Motor neuron (in vitro differentiated cells): ENCODE data around the gene MCU. TPM values are rescaled to one million over a fixed set of nuclear protein-coding genes. Genes with fewer than 3 reads are reported as not detected.
A peak's percentile ranks its signal among the peaks of the same experiment; 100 is the strongest.

Source experiments
- ATAC-seq, 8 experiments: fragments of 200-7000 bp; cut with Tn5 transposase; replicated peaks in 6 of 8; 2 replicates each; pipeline ENCODE4 v1.8.0; 2021; ENCODE audit warnings: mild to moderate bottlenecking in 8 of 8, moderate library complexity in 8 of 8
- H3K27ac ChIP-seq, 2 donors: fragments of 250-450 bp; sonication (Bioruptor Pico); 2 replicates each; pipeline ENCODE4 v1.9.0; 2021; ENCODE audit warnings: antibody characterized with exemption in 2 of 2, mild to moderate bottlenecking in 2 of 2, moderate library complexity in 1 of 2
- H3K4me1 ChIP-seq, 2 donors: fragments of 250-450 bp; sonication (Bioruptor Pico); replicated peaks in 1 of 2; 2 replicates each; pipeline ENCODE4 v1.6.1; 2021; ENCODE audit warnings: antibody characterized with exemption in 2 of 2, mild to moderate bottlenecking in 2 of 2, moderate library complexity in 1 of 2
- H3K4me3 ChIP-seq, 5 donors: fragments of 250-450 bp; sonication (Bioruptor Pico); 2 replicates each; pipeline ENCODE4 v1.9.0; 2021; ENCODE audit warnings: antibody characterized with exemption in 5 of 5, mild to moderate bottlenecking in 5 of 5, moderate library complexity in 4 of 5
- WGBS, 10 experiments: fragments of 450-650 bp; shearing (Covaris generic); methylation state at CpG; one replicate each; pipeline ENCODE4 v1.0.0; 2022; 5-methylcytosine and 5-hydroxymethylcytosine counted together
- in situ Hi-C, 9 experiments: fragments of 400-800 bp; cut with MboI; loops; one replicate each; pipeline ENCODE4 v1.15.0; 2021; ENCODE audit warnings: low sequenced_read_pairs in 9 of 9, low pct_unique_long_range_greater_than_20kb in 2 of 9; ENCODE audit not compliant: unreplicated experiment in 9 of 9
- total RNA-seq, 8 experiments: library from RNA; unstranded; fragments of 300-600 nt; gene quantifications; 2 replicates each; pipeline versions ENCODE4 v1.2.3 to v1.2.4, GENCODE V29; 2022

MCU gene
- total RNA-seq, 8 experiments from 2014 or later: 10.5 to 26.8 (median 17.6) TPM

GRCh38 chr10:72828294-72828693, 136.4 kb downstream of the MCU start:
- ATAC-seq: no peak
- in situ Hi-C loops: loop anchor here in 5 of 9 experiments (25.0 kb wide), 1 partner anchor 466 kb away; the partner anchor contains the start of gene DNAJB12 (in 5 of the 5)

GRCh38 chr10:72830625-72831024, 138.7 kb downstream of the MCU start:
- Histone ChIP-seq H3K4me1 (no peaks in the 10 kb centered on the region), H3K27ac (no peak overlapping the region), H3K4me3 (no peak overlapping the region)
- no peak for ATAC-seq
- in situ Hi-C loops: loop anchor here in 6 of 9 experiments (10.0 to 25.0 kb wide), 2 partner anchors 466 to 468 kb away; partner anchors contain the start of gene DNAJB12 (in 5 of the 6)
- 80 to 100% (median 90%) methylated on average over 1 to 2 of the region's 2 CpGs; no CpG with 5 or more reads in 6 of the 10 experiments for WGBS, 10 experiments

More at GRCh38 chr10:72828294-72828693, 136.4 kb downstream of the MCU start:
- H3K4me3 ChIP-seq: no peak overlapping the region
- no peaks in the 10 kb centered on the region for H3K4me1 ChIP-seq
- no peak overlapping the region for H3K27ac ChIP-seq

- no peak overlapping the region for H3K4me3 ChIP-seq
- in situ Hi-C loops: loop anchor here in 6 of 9 experiments (10.0 to 25.0 kb wide), 2 partner anchors 467 to 470 kb away; partner anchors contain the start of gene DNAJB12 (in 5 of the 6)
- WGBS, 10 experiments: 52 to 100% (median 88%) methylated on average over 1 to 8 of the region's 8 CpGs
- no peak overlapping the region for H3K27ac ChIP-seq
- no peak for ATAC-seq
- no peaks in the 10 kb centered on the region for H3K4me1 ChIP-seq
Measured at GRCh38 chr10:72831696-72832409, 139.9 kb downstream of the MCU start.

GRCh38 chr10:72832701-72833100, 140.8 kb downstream of the MCU start:
- no peaks in the 10 kb centered on the region for H3K4me1 ChIP-seq
- H3K27ac ChIP-seq: no peak overlapping the region
- no peak for ATAC-seq
- H3K4me3 ChIP-seq: no peak overlapping the region
- in situ Hi-C loops: loop anchor here in 6 of 9 experiments (10.0 to 25.0 kb wide), 2 partner anchors 468 to 470 kb away; partner anchors contain the start of gene DNAJB12 (in 5 of the 6)

- ATAC-seq: peak in 4 of 8 experiments; percentile 30 to 68 (median 55)
- Histone ChIP-seq H3K4me3 (no peak overlapping the region), H3K4me1 (no peaks in the 10 kb centered on the region), H3K27ac (no peak overlapping the region)
- in situ Hi-C loops: loop anchor here in 6 of 9 experiments (10.0 to 25.0 kb wide), 2 partner anchors 470 to 472 kb away; partner anchors contain the start of gene DNAJB12 (in 5 of the 6)
- WGBS, 10 experiments: 20 to 100% (median 81%) methylated on average over 1 to 5 of the region's 5 CpGs; no CpG with 5 or more reads in 2 of the 10 experiments
Measured at GRCh38 chr10:72834183-72834825, 142.4 kb downstream of the MCU start.

GRCh38 chr10:72840319-72840718, 148.4 kb downstream of the MCU start:
- no peak overlapping the region for H3K4me3 ChIP-seq
- no peak for ATAC-seq
- H3K27ac ChIP-seq: no peak overlapping the region
- H3K4me1 ChIP-seq: no peaks in the 10 kb centered on the region
- in situ Hi-C loops: loop anchor here in 5 of 9 experiments (25.0 kb wide), 1 partner anchor 478 kb away; the partner anchor contains the start of gene DNAJB12 (in 5 of the 5)

GRCh38 chr10:72841487-72841886, 149.5 kb downstream of the MCU start:
- in situ Hi-C loops: loop anchor here in 5 of 9 experiments (25.0 kb wide), 1 partner anchor 479 kb away; the partner anchor contains the start of gene DNAJB12 (in 5 of the 5)
- Histone ChIP-seq H3K4me1 (no peaks in the 10 kb centered on the region), H3K4me3 (no peak overlapping the region), H3K27ac (no peak overlapping the region)
- ATAC-seq: peak in 3 of 8 experiments; percentile 78 to 85 (median 83)
- 0 to 100% (median 65%) methylated on average over 1 to 4 of the region's 5 CpGs; no CpG with 5 or more reads in 2 of the 10 experiments for WGBS, 10 experiments

- H3K27ac ChIP-seq: no peak overlapping the region
- in situ Hi-C loops: loop anchor here in 5 of 9 experiments (25.0 kb wide), 1 partner anchor 480 kb away; the partner anchor contains the start of gene DNAJB12 (in 5 of the 5)
- ATAC-seq: no peak
- 72 to 100% (median 100%) methylated on average over 1 to 2 of the region's 2 CpGs; no CpG with 5 or more reads in 1 of the 10 experiments for WGBS, 10 experiments
- H3K4me3 ChIP-seq: no peak overlapping the region
- H3K4me1 ChIP-seq: no peaks in the 10 kb centered on the region
Measured at GRCh38 chr10:72842164-72842563, 150.2 kb downstream of the MCU start.

- ATAC-seq: peak in 2 of 8 experiments; percentile 57 to 94
- in situ Hi-C loops: loop anchor here in 5 of 9 experiments (25.0 kb wide), 1 partner anchor 484 kb away; the partner anchor contains the start of gene DNAJB12 (in 5 of the 5)
- H3K4me3 ChIP-seq: no peak overlapping the region
- H3K27ac ChIP-seq: no peak overlapping the region
- 0 to 100% (median 72%) methylated on average over 1 to 5 of the region's 7 CpGs for WGBS, 10 experiments
- H3K4me1 ChIP-seq: no peaks in the 10 kb centered on the region
Measured at GRCh38 chr10:72846238-72846637, 154.3 kb downstream of the MCU start.

- Histone ChIP-seq H3K4me1 (no peaks in the 10 kb centered on the region), H3K27ac (no peak overlapping the region), H3K4me3 (no peak overlapping the region)
- WGBS, 10 experiments: 60 to 100% (median 96%) methylated on average over 1 to 2 of the region's 2 CpGs; no CpG with 5 or more reads in 4 of the 10 experiments
- no peak for ATAC-seq
- in situ Hi-C loops: loop anchor here in 5 of 9 experiments (25.0 kb wide), 1 partner anchor 485 kb away; the partner anchor contains the start of gene DNAJB12 (in 5 of the 5)
Measured at GRCh38 chr10:72847681-72848080, 155.7 kb downstream of the MCU start.

- in situ Hi-C loops: no loop called here
- H3K4me3 ChIP-seq: no peak overlapping the region
- no peak for ATAC-seq
- H3K4me1 ChIP-seq: no peaks in the 10 kb centered on the region
- H3K27ac ChIP-seq: no peak overlapping the region
- WGBS, 10 experiments: 58 to 96% (median 84%) methylated on average over 2 of the region's 2 CpGs; no CpG with 5 or more reads in 2 of the 10 experiments
Measured at GRCh38 chr10:72850861-72851260, 158.9 kb downstream of the MCU start.

- no peak for ATAC-seq
- Histone ChIP-seq H3K4me3 (no peak overlapping the region), H3K27ac (no peak overlapping the region), H3K4me1 (no peaks in the 10 kb centered on the region)
- in situ Hi-C loops: no loop called here
- 67 to 100% (median 88%) methylated on average over 1 of the region's 1 CpG; no CpG with 5 or more reads in 3 of the 10 experiments for WGBS, 10 experiments
Measured at GRCh38 chr10:72851509-72851908, 159.6 kb downstream of the MCU start.

- peak in 1 of 8 experiments; percentile 29 for ATAC-seq
- WGBS, 10 experiments: 85 to 100% (median 100%) methylated on average over 1 to 2 of the region's 2 CpGs; no CpG with 5 or more reads in 1 of the 10 experiments
- no peak overlapping the region for H3K27ac ChIP-seq
- no peak overlapping the region for H3K4me3 ChIP-seq
- H3K4me1 ChIP-seq: no peaks in the 10 kb centered on the region
- in situ Hi-C loops: no loop called here
Measured at GRCh38 chr10:72852508-72852907, 160.6 kb downstream of the MCU start.
